K562 (cell line): ENCODE data around the gene TPPP. TPM values are rescaled to one million over a fixed set of nuclear protein-coding genes. Genes with fewer than 3 reads are reported as not detected.

Experiments used
- ATAC-seq: fragments of 200-7000 bp; cut with Tn5 transposase; 3 replicates; pipeline ENCODE4 v1.9.1; 2020; ENCODE audit warnings: moderate library complexity
- BruUV-seq: library from RNA; stranded (reverse); fragments of 400-500 nt; replicated peaks from 2 replicates; lab custom pipeline; 2021; lab: Mats Ljungman, UMichigan
- CTCF ChIA-PET: fragments of 300-600 bp; formaldehyde crosslinking; extraction: SDS; loops from one replicate; lab custom pipeline; 2021; ENCODE audit warnings: low intra/inter-chr PET ratio; lab: Yijun Ruan, JAX
- POLR2A ChIA-PET: fragments of 300-600, 350-650 bp; sonication (Branson Sonifier 250); formaldehyde crosslinking; extraction: SDS; loops from one replicate; lab custom pipeline; 2021; ENCODE audit warnings: antibody characterized with exemption, inconsistent platforms; lab: Yijun Ruan, JAX
- DNase-seq, 4 experiments: peaks; one replicate each; pipeline versions ENCODE4 v3.0.0 to v3.0.0-alpha.2; 2011 to 2018; ENCODE audit warnings: low spot score in 3 of 4, mixed read lengths in 3 of 4; ENCODE audit errors: extremely low read depth in 1 of 4
- FAIRE-seq: peaks from 2 replicates; lab custom pipeline; 2011; peaks lifted over from hg19 to GRCh38; lab: Jason Lieb, UNC
- H2AFZ ChIP-seq: 2 replicates; pipeline ENCODE4 v1.6.0; 2011; ENCODE audit warnings: low read depth, low read length, control low read depth, inconsistent platforms
- H3K27ac ChIP-seq: fragments of 200-600 bp; 3 replicates; pipeline ENCODE4 v1.8.0; 2011; ENCODE audit warnings: low read depth, mild to moderate bottlenecking, control low read depth, inconsistent platforms, low read length, moderate library complexity, mixed read lengths; ENCODE audit errors: extremely low read depth
- H3K27me3 ChIP-seq, 2 experiments: fragments of 300-600 bp in 1 of 2; 2 replicates in 1 of 2; 3 replicates in 1 of 2; pipeline versions ENCODE4 v1.6.0 to v1.8.0; 2011; ENCODE audit warnings: inconsistent platforms in 2 of 2, low read length in 2 of 2, mild to moderate bottlenecking in 1 of 2, mixed read lengths in 1 of 2, moderate library complexity in 1 of 2; ENCODE audit not compliant: control insufficient read depth in 2 of 2, insufficient read depth in 2 of 2
- H3K36me3 ChIP-seq: fragments of 300-600 bp; 3 replicates; pipeline ENCODE4 v1.8.0; 2011; ENCODE audit warnings: mild to moderate bottlenecking, low read length, inconsistent platforms; ENCODE audit not compliant: control insufficient read depth, insufficient read depth
- H3K4me1 ChIP-seq, 2 experiments: fragments of 200-600 bp in 1 of 2; replicated peaks in 1 of 2; 2 replicates in 1 of 2; 3 replicates in 1 of 2; pipeline versions ENCODE4 v1.5.1 to v1.8.0; 2011; ENCODE audit warnings: inconsistent platforms in 2 of 2, low read length in 2 of 2, mild to moderate bottlenecking in 1 of 2, mixed read lengths in 1 of 2, moderate library complexity in 1 of 2; ENCODE audit not compliant: control insufficient read depth in 2 of 2, insufficient read depth in 2 of 2
- H3K4me2 ChIP-seq: 2 replicates; pipeline ENCODE4 v1.6.1; 2011; ENCODE audit warnings: low read length, control low read depth, inconsistent platforms, mixed read lengths; ENCODE audit not compliant: insufficient read depth
- H3K4me3 ChIP-seq: fragments of 200-600 bp; sonication (generic), shearing (Covaris generic); 2 replicates; pipeline ENCODE4 v1.5.1; 2016; ENCODE audit warnings: control low read depth, inconsistent platforms
- H3K79me2 ChIP-seq: fragments of 200-600 bp; 3 replicates; pipeline ENCODE4 v1.8.0; 2011; ENCODE audit warnings: low read length, inconsistent platforms; ENCODE audit not compliant: control insufficient read depth, insufficient read depth
- H3K9ac ChIP-seq, 2 experiments: 2 replicates each; pipeline versions ENCODE4 v1.6.0 to v1.6.1; 2011; ENCODE audit warnings: low read depth in 2 of 2, low read length in 2 of 2, control low read depth in 1 of 2, inconsistent platforms in 1 of 2, mild to moderate bottlenecking in 1 of 2, mixed read lengths in 1 of 2; ENCODE audit not compliant: insufficient read depth in 1 of 2
- H3K9me1 ChIP-seq: one replicate; pipeline ENCODE4 v1.6.0; 2011; ENCODE audit warnings: inconsistent platforms, mild to moderate bottlenecking, low read length, moderate library complexity; ENCODE audit not compliant: control insufficient read depth, insufficient read depth
- H3K9me3 ChIP-seq: replicated peaks from 2 replicates; pipeline ENCODE4 v1.5.1; 2011; ENCODE audit warnings: low read depth, low read length, inconsistent platforms; ENCODE audit not compliant: control insufficient read depth, insufficient read depth
- H4K20me1 ChIP-seq: replicated peaks from 2 replicates; pipeline ENCODE4 v1.6.1; 2011; ENCODE audit warnings: low read length, inconsistent platforms, mixed read lengths; ENCODE audit not compliant: control insufficient read depth, insufficient read depth
- E2F1 ChIP-seq: sonication (generic); formaldehyde crosslinking; IDR thresholded peaks from 2 replicates; pipeline ENCODE4 v1.8.1; 2023; ENCODE audit warnings: mild to moderate bottlenecking, missing genetic modification reagents, moderate library complexity
- L3MBTL2 ChIP-seq: fragments of 450-650 bp; IDR thresholded peaks from 2 replicates; pipeline ENCODE4 v1.6.1; 2016; ENCODE audit warnings: mild to moderate bottlenecking, moderate library complexity
- MLX ChIP-seq, 2 experiments: fragments of 450-650 bp in 1 of 2; sonication (generic) in 1 of 2; formaldehyde crosslinking; conservative IDR thresholded peaks; 2 replicates each; pipeline versions ENCODE4 v1.4.0 to v1.8.1; 2020 to 2022; ENCODE audit warnings: mild to moderate bottlenecking in 1 of 2, missing genetic modification reagents in 1 of 2
- NCOA1 ChIP-seq: fragments of 450-650 bp; IDR thresholded peaks from 2 replicates; pipeline ENCODE4 v1.6.1; 2016; ENCODE audit warnings: low read depth
- NCOA6 ChIP-seq: fragments of 450-650 bp; IDR thresholded peaks from 2 replicates; pipeline ENCODE4 v1.6.1; 2017; ENCODE audit warnings: mild to moderate bottlenecking
- PHB ChIP-seq: fragments of 250-450 bp; sonication (Bioruptor Pico); IDR thresholded peaks from 2 replicates; pipeline ENCODE4 v1.5.0; 2021
- POLR2G ChIP-seq: fragments of 200-400 bp; formaldehyde crosslinking; IDR thresholded peaks from 2 replicates; pipeline ENCODE4 v1.6.1; 2017; ENCODE audit warnings: low read depth, mild to moderate bottlenecking, antibody characterized with exemption, low read length, moderate library complexity
- SAFB2 ChIP-seq: fragments of 200-400 bp; formaldehyde crosslinking; IDR thresholded peaks from 2 replicates; pipeline ENCODE4 v1.6.1; 2018; ENCODE audit warnings: borderline replicate concordance, low read length, low read depth, moderate library complexity; ENCODE audit not compliant: severe bottlenecking
- SMAD4 ChIP-seq: fragments of 250-450 bp; sonication (Bioruptor Pico); conservative IDR thresholded peaks from 2 replicates; pipeline ENCODE4 v1.8.0; 2021; ENCODE audit warnings: inconsistent platforms, mild to moderate bottlenecking, moderate library complexity
- SMARCA4 ChIP-seq: fragments of 450-650 bp; IDR thresholded peaks from 2 replicates; pipeline ENCODE4 v1.6.1; 2016
- SMARCA5 ChIP-seq: fragments of 450-650 bp; IDR thresholded peaks from 2 replicates; pipeline ENCODE4 v1.6.1; 2016
- ZBED1 ChIP-seq: IDR thresholded peaks from 2 replicates; pipeline ENCODE4 v1.6.1; 2014
- ZNF134 ChIP-seq: fragments of 250-450 bp; sonication (Bioruptor Pico); conservative IDR thresholded peaks from 2 replicates; pipeline ENCODE4 v1.4.0; 2020
- ZNF197 ChIP-seq: fragments of 200-800 bp; sonication (Bioruptor generic); IDR thresholded peaks from 2 replicates; pipeline ENCODE4 v1.6.1; 2016; ENCODE audit warnings: low read depth, missing genetic modification characterization, missing compliant biosample characterization
- ZNF217 ChIP-seq: sonication (generic); formaldehyde crosslinking; IDR thresholded peaks from 2 replicates; pipeline ENCODE4 v1.8.0; 2022; ENCODE audit warnings: mild to moderate bottlenecking, missing genetic modification reagents
- ZNF586 ChIP-seq: fragments of 450-650 bp; formaldehyde crosslinking; conservative IDR thresholded peaks from 2 replicates; pipeline ENCODE4 v1.4.0; 2020; ENCODE audit warnings: mild to moderate bottlenecking, moderate library complexity
- WGBS: fragments of 100-300 bp; shearing (Covaris generic); methylation state at CpG from one replicate; pipeline ENCODE4 v1.1.6; 2016; ENCODE audit warnings: low coverage, mixed read lengths; ENCODE audit not compliant: insufficient coverage; ENCODE audit errors: missing lambda C conversion rate; 5-methylcytosine and 5-hydroxymethylcytosine counted together
- in situ Hi-C: fragments of 300-500 bp; cut with MboI; formaldehyde crosslinking; loops from 4 replicates; pipeline ENCODE4 v1.15.0; 2018; ENCODE audit warnings: inconsistent platforms, mixed read lengths
- intact Hi-C: fragments of 100-400 bp; cut with micrococcal nuclease; formaldehyde crosslinking; loops from 2 replicates; pipeline ENCODE4 v1.14.2; 2022
- polyA plus RNA-seq, 8 experiments: library from polyadenylated mRNA; depleted of rRNA in 4 of 8; stranded (reverse) in 5 of 8; unstranded in 3 of 8; fragments of >200 nt; fragmentation: Nextera tagmentation in 2 of 8; fragmentation: Illumina TruSeq in 1 of 8; extraction: Ambion mirVana in 2 of 8; extraction: Trizol in 1 of 8; gene quantifications; 2 replicates each; pipeline versions ENCODE4 v1.2.1 to v1.2.3, GENCODE V29; 2011 to 2014; ENCODE audit warnings: inconsistent platforms in 1 of 8, missing spikeins in 1 of 8
- total RNA-seq, 7 experiments: library from RNA; depleted of rRNA in 6 of 7; stranded (reverse); fragments of >200 nt in 6 of 7; fragmentation: Illumina TruSeq in 2 of 7; extraction: Trizol in 2 of 7; gene quantifications; 2 replicates each; pipeline versions ENCODE4 v1.2.1 to v1.2.3, GENCODE V29; 2011 to 2021; ENCODE audit warnings: low replicate concordance in 1 of 7

TPPP gene
- total and polyA plus RNA-seq, 9 of the 15 experiments (the other 6 are each of a cell fraction or from before 2014, with no cell fraction given) = 0.01 to 0.07 (median 0.03) TPM; not detected in 6

- TF ChIP-seq NCOA6 (no peak), POLR2G (peak; percentile 69; the same call in 1 of the 2 replicates)
- Histone ChIP-seq H3K27ac (no peak overlapping the region), H3K9ac (no peak overlapping the region), H3K9me1 (no peaks in the 10 kb centered on the region), H3K4me1 (peaks cover 0 to 7% of the 10 kb centered on the region in 2 experiments; a peak in 1 of 5 replicates), H3K36me3 (peaks cover 99% of the 10 kb centered on the region), H3K4me3 (no peak overlapping the region), H2AFZ (no peak overlapping the region), H3K27me3 (no peaks in the 10 kb centered on the region), H3K9me3 (peaks cover 7% of the 10 kb centered on the region), H3K4me2 (no peak overlapping the region), H4K20me1 (no peaks in the 10 kb centered on the region; the same call in 1 of the 2 replicates), H3K79me2 (peaks cover 6% of the 10 kb centered on the region; the same call in 1 of the 3 replicates)
- intact Hi-C loops (no loop called here), in situ Hi-C loops (no loop called here)
- ChIA-PET POLR2A (interaction anchor here (0.6 to 1.5 kb wide), 6 partner anchors 11 to 289 kb away, joined by 3 to 7 read pairs (median 3); no protein-coding TSS in a partner anchor), CTCF (no interaction called here)
- TSS peak; percentile 17 for BruUV-seq
- no peak for DNase-seq
- ATAC-seq = no peak
- 94% methylated on average over 14 of the region's 14 CpGs for WGBS
- no peak for FAIRE-seq
Observed at GRCh38 chr5:642481-642880, 50.7 kb downstream of the TPPP start.

- POLR2A ChIA-PET = interaction anchor here (0.7 to 1.2 kb wide), 2 partner anchors 11 to 69 kb away, joined by 3 to 5 read pairs; no protein-coding TSS in a partner anchor
- CTCF ChIA-PET = no interaction called here
- Histone ChIP-seq H3K36me3 (peaks cover 99% of the 10 kb centered on the region), H3K4me2 (no peak overlapping the region), H3K9me3 (no peaks in the 10 kb centered on the region), H2AFZ (no peak overlapping the region), H3K27ac (no peak overlapping the region), H4K20me1 (no peaks in the 10 kb centered on the region; the same call in 1 of the 2 replicates), H3K9me1 (no peaks in the 10 kb centered on the region), H3K4me1 (peaks cover 0 to 7% of the 10 kb centered on the region in 2 experiments; a peak in 1 of 5 replicates), H3K79me2 (no peaks in the 10 kb centered on the region; the same call in 2 of the 3 replicates), H3K27me3 (no peaks in the 10 kb centered on the region), H3K4me3 (no peak overlapping the region), H3K9ac (no peak overlapping the region)
- 93% methylated on average over 12 of the region's 14 CpGs for WGBS
- no peak for FAIRE-seq
- in situ Hi-C loops = no loop called here
- DNase-seq = no peak
- intact Hi-C loops = no loop called here
- BruUV-seq = no TSS peak
- no peak for ATAC-seq
- TF ChIP-seq PHB (no peak), ZBED1 (no peak), MLX (CRISPR knock-in tag; conservative IDR thresholded peaks at IDR 0.05) (no peak), SMAD4 (CRISPR knock-in tag) (no peak), ZNF197 (CRISPR knock-in tag) (no peak), SMARCA5 (no peak), ZNF217 (CRISPR knock-in tag) (no peak), L3MBTL2 (no peak), NCOA1 (no peak), ZNF586 (CRISPR knock-in tag) (no peak), SMARCA4 (no peak), ZNF134 (CRISPR knock-in tag) (no peak), SAFB2 (no peak), E2F1 (CRISPR knock-in tag) (no peak)
Observed at GRCh38 chr5:641331-641765, 51.8 kb downstream of the TPPP start.
